Liver (tissue), 3 donors: Measurements from ENCODE around the gene EOMES.

Experiments used
- CTCF ChIP-seq: fragments of 150-350 bp; IDR thresholded peaks from 2 replicates; pipeline ENCODE4 v1.5.1; 2017; ENCODE audit warnings: improper control_type of control experiment, low read depth, low read length; ENCODE audit not compliant: missing input control
- EGR1 ChIP-seq, 2 donors: IDR thresholded peaks; 2 replicates each; pipeline ENCODE4 v1.6.1; 2016 to 2018; ENCODE audit warnings: antibody characterized with exemption in 2 of 2, low read depth in 2 of 2
- FOXA1 ChIP-seq: IDR thresholded peaks from 2 replicates; pipeline ENCODE4 v1.6.1; 2016; ENCODE audit warnings: antibody characterized with exemption
- GABPA ChIP-seq, 2 donors: IDR thresholded peaks in 1 of 2; conservative IDR thresholded peaks in 1 of 2; 2 replicates each; pipeline ENCODE4 v1.6.1; 2016; ENCODE audit warnings: antibody characterized with exemption in 2 of 2, mild to moderate bottlenecking in 1 of 2, moderate library complexity in 1 of 2
- RAD21 ChIP-seq, 2 donors: IDR thresholded peaks; 2 replicates each; pipeline ENCODE4 v1.6.1; 2016; ENCODE audit warnings: antibody characterized with exemption in 2 of 2, mild to moderate bottlenecking in 2 of 2
- SP1 ChIP-seq: IDR thresholded peaks from 2 replicates; pipeline ENCODE4 v1.6.1; 2018; ENCODE audit warnings: antibody characterized with exemption, mild to moderate bottlenecking
- donor health status: healthy.
- donor health status: healthy.

- no peak for TF ChIP-seq CTCF
- no peak for TF ChIP-seq RAD21 (IDR thresholded peaks at IDR 0.05)
- no peak for TF ChIP-seq SP1
- TF ChIP-seq FOXA1 = no peak
- TF ChIP-seq EGR1 (IDR thresholded peaks at IDR 0.05; ENCODE audit: low read depth in 2 of 2) = no peak
- TF ChIP-seq GABPA (IDR thresholded peaks at IDR 0.05 in 1 of 2, conservative IDR thresholded peaks at IDR 0.05 in 1 of 2) = no peak
Observed at GRCh38 chr3:27721717-27722564, at the start of gene EOMES.
